ENCODE data around the gene RICTOR. TPM values are rescaled to one million over a fixed set of nuclear protein-coding genes. Genes with fewer than 3 reads are reported as not detected.

Gene RICTOR
- total RNA-seq, 6 donors from 2014 or later, result 30.4 to 88.8 (median 38.1) TPM

- H3K27me3 ChIP-seq, result no peaks in the 10 kb centered on the region
- H3K27ac ChIP-seq, result no peak overlapping the region
- ATAC-seq (ENCODE audit: low FRiP score in 2 of 2) (no peak), DNase-seq (no peak)
- WGBS, 2 donors, result 84 to 86% methylated on average over 3 of the region's 3 CpGs
- peaks cover 0 to 9% (median 0%) of the 10 kb centered on the region in 4 donors for H3K4me1 ChIP-seq
- H3K36me3 ChIP-seq, result peaks cover 0 to 10% (median 0%) of the 10 kb centered on the region in 4 donors
- no peaks in the 10 kb centered on the region for H3K9me3 ChIP-seq
- TF ChIP-seq CTCF (IDR thresholded peaks at IDR 0.05) (no peak), POLR2AphosphoS5 (IDR thresholded peaks at IDR 0.05) (no peak), POLR2A (IDR thresholded peaks at IDR 0.05) (no peak), EP300 (IDR thresholded peaks at IDR 0.05) (no peak)
- H3K4me3 ChIP-seq, result no peak overlapping the region
Measured at GRCh38 chr5:39119404-39120051, 45.3 kb upstream of the RICTOR start.

DNA sequence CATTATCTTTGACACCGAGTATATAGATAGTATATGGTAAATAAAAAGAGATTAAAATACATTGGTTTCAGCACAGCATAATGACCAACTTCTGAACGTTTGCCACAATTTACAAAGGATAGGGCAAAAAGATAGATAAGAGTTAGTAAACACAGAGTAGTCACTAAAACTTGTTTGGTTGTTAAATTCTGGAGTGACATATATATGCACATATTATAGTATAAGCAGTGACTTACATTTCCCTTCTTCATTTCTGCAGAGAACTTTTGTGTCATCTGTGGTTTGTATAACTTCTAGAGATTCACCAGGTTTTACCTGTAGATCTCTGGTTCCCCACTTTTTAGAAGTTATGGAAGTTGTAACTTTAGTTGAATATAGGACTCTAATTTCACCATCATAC, 44.4 kb upstream of the RICTOR start:
- ATAC-seq (ENCODE audit: low FRiP score in 2 of 2), result no peak
- H3K27ac ChIP-seq, result no peak overlapping the region
- H3K36me3 ChIP-seq, result peaks cover 0 to 10% (median 0%) of the 10 kb centered on the region in 4 donors
- 76% methylated on average over 2 of the region's 2 CpGs for WGBS, 2 donors
- H3K27me3 ChIP-seq, result no peaks in the 10 kb centered on the region
- H3K4me1 ChIP-seq, result peaks cover 0 to 9% (median 0%) of the 10 kb centered on the region in 4 donors
- DNase-seq, result no peak
- TF ChIP-seq POLR2A (IDR thresholded peaks at IDR 0.05) (no peak), POLR2AphosphoS5 (IDR thresholded peaks at IDR 0.05) (no peak), EP300 (IDR thresholded peaks at IDR 0.05) (no peak), CTCF (IDR thresholded peaks at IDR 0.05) (no peak)
- H3K9me3 ChIP-seq, result no peaks in the 10 kb centered on the region
- H3K4me3 ChIP-seq, result no peak overlapping the region

DNA sequence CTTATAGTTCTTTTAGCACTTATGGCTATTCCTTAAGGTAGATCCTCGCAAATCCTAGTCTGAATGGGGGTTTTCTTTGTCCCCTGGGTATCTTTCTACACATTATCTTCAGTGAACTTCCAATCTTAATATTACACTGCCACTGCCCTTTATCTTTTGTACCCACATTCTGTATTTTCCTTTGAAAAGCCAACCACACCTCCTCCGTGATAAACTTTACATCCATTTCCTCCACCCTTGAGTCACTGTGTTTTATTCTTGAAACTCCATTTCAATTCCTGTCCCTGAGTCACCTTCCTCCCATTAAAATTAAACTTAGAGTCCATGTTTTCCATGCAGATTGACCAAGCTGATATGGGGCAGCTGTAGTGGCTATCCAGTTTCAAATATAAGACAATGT, 43.2 kb upstream of the RICTOR start:
- Histone ChIP-seq H3K36me3 (peaks cover 0 to 10% (median 0%) of the 10 kb centered on the region in 4 donors), H3K4me1 (peaks cover 0 to 9% (median 0%) of the 10 kb centered on the region in 4 donors), H3K9me3 (no peaks in the 10 kb centered on the region), H3K4me3 (no peak overlapping the region), H3K27ac (no peak overlapping the region), H3K27me3 (no peaks in the 10 kb centered on the region)
- ATAC-seq (ENCODE audit: low FRiP score in 2 of 2) (no peak), DNase-seq (no peak)
- TF ChIP-seq EP300 (IDR thresholded peaks at IDR 0.05), result no peak
- TF ChIP-seq POLR2A (IDR thresholded peaks at IDR 0.05), result no peak
- TF ChIP-seq POLR2AphosphoS5 (IDR thresholded peaks at IDR 0.05), result no peak
- no peak for TF ChIP-seq CTCF (IDR thresholded peaks at IDR 0.05)
- 68 to 85% methylated on average over 2 of the region's 2 CpGs for WGBS, 2 donors

- DNase-seq (no peak), ATAC-seq (ENCODE audit: low FRiP score in 2 of 2) (no peak)
- H3K4me1 ChIP-seq, result peaks cover 0 to 9% (median 0%) of the 10 kb centered on the region in 4 donors
- TF ChIP-seq EP300 (IDR thresholded peaks at IDR 0.05) (no peak), CTCF (IDR thresholded peaks at IDR 0.05) (no peak), POLR2AphosphoS5 (IDR thresholded peaks at IDR 0.05) (no peak), POLR2A (IDR thresholded peaks at IDR 0.05) (no peak)
- H3K27ac ChIP-seq, result no peak overlapping the region
- WGBS, 2 donors, result 89% methylated on average over 3 of the region's 3 CpGs
- H3K36me3 ChIP-seq, result peaks cover 0 to 6% (median 0%) of the 10 kb centered on the region in 4 donors
- no peaks in the 10 kb centered on the region for H3K9me3 ChIP-seq
- no peak overlapping the region for H3K4me3 ChIP-seq
- no peaks in the 10 kb centered on the region for H3K27me3 ChIP-seq
Measured at GRCh38 chr5:39116344-39117170, 42.4 kb upstream of the RICTOR start.
